KBM-7 (cell line): ENCODE results near the gene ZNF786.
"Not testable (repeated sequence)": the region's sequence is repeated elsewhere in the genome, so short reads cannot be mapped to it uniquely, and the experiment has no call there.

ENCODE experiments used
- DNase-seq: peaks from one replicate; pipeline ENCODE4 v3.0.0-alpha.2; 2015
- in situ Hi-C: fragments of 300-500 bp; cut with MboI; formaldehyde crosslinking; loops from 2 replicates; pipeline ENCODE4 v1.14.3; 2020; ENCODE audit warnings: low sequenced_read_pairs, low pct_unique_long_range_greater_than_20kb, mixed read lengths

ZNF786 gene

GRCh38 chr7:149087376-149087775 is 3.1 kb downstream of the ZNF786 start:
- in situ Hi-C loops = no loop called here
- DNase-seq = no peak

- in situ Hi-C loops = no loop called here
- no peak for DNase-seq
These were observed 4.7 kb downstream of the ZNF786 start for GRCh38 chr7:149085866-149086265.

GRCh38 chr7:149084407-149084806 is 6.1 kb downstream of the ZNF786 start:
- no peak for DNase-seq
- in situ Hi-C loops = no loop called here

GRCh38 chr7:149081914-149082313 is 8.6 kb downstream of the ZNF786 start:
- in situ Hi-C loops = no loop called here

GRCh38 chr7:149077594-149077993 is 12.9 kb downstream of the ZNF786 start:
- in situ Hi-C loops = no loop called here
- no peak for DNase-seq

More at GRCh38 chr7:149081914-149082313, 8.6 kb downstream of the ZNF786 start:
- peak; percentile 39 for DNase-seq

- in situ Hi-C loops = no loop called here
- no peak for DNase-seq
These were observed 15.2 kb downstream of the ZNF786 start for GRCh38 chr7:149075286-149075685.

- in situ Hi-C loops = no loop called here
- DNase-seq = no peak
These were observed 16.2 kb downstream of the ZNF786 start for GRCh38 chr7:149074116-149074885.

GRCh38 chr7:149072438-149072775 is 18.1 kb downstream of the ZNF786 start:
- DNase-seq = no peak
- in situ Hi-C loops = no loop called here

GRCh38 chr7:149071641-149072437 is 18.7 kb downstream of the ZNF786 start:
- DNase-seq = no peak
- in situ Hi-C loops = no loop called here

- in situ Hi-C loops = no loop called here
- no peak for DNase-seq
These were observed 19.3 kb downstream of the ZNF786 start for GRCh38 chr7:149071182-149071635.

GRCh38 chr7:149070372-149071125 is 20.0 kb downstream of the ZNF786 start:
- in situ Hi-C loops = no loop called here

GRCh38 chr7:149067869-149068268 is 22.6 kb downstream of the ZNF786 start:
- DNase-seq = no peak
- in situ Hi-C loops = no loop called here

More at GRCh38 chr7:149070372-149071125, 20.0 kb downstream of the ZNF786 start:
- no peak for DNase-seq

- DNase-seq = no peak
- in situ Hi-C loops = no loop called here
These were observed 27.0 kb downstream of the ZNF786 start for GRCh38 chr7:149063476-149063875.

- DNase-seq, in situ Hi-C loops: not testable (repeated sequence)
These were observed 28.2 kb downstream of the ZNF786 start for GRCh38 chr7:149062217-149062899.

- no peak for DNase-seq
- in situ Hi-C loops = no loop called here
These were observed 30.4 kb downstream of the ZNF786 start for GRCh38 chr7:149060156-149060555.

GRCh38 chr7:149053885-149054284 is 36.6 kb downstream of the ZNF786 start:
- in situ Hi-C loops = no loop called here
- DNase-seq = no peak

GRCh38 chr7:149053384-149053783 is 37.1 kb downstream of the ZNF786 start:
- in situ Hi-C loops = no loop called here
- DNase-seq = no peak

- DNase-seq = no peak
- in situ Hi-C loops = no loop called here
These were observed 39.6 kb downstream of the ZNF786 start for GRCh38 chr7:149050941-149051340.

- no peak for DNase-seq
- in situ Hi-C loops = no loop called here
These were observed 41.7 kb downstream of the ZNF786 start for GRCh38 chr7:149048805-149049204.
